ENCODE results near the gene KRTAP10-5. TPM values are rescaled to one million over a fixed set of nuclear protein-coding genes. Genes with fewer than 3 reads are reported as not detected.
"Not testable (repeated sequence)": the region's sequence is repeated elsewhere in the genome, so short reads cannot be mapped to it uniquely, and the experiment has no call there.

KRTAP10-5 gene
- not detected for polyA plus RNA-seq (2012; ENCODE audit: missing spikeins)

- not testable (repeated sequence) for DNase-seq (ENCODE audit: insufficient read length); FAIRE-seq
Observed at GRCh38 chr21:44580231-44580821, at the start of gene KRTAP10-5. KRTAP10-5 (minus strand) TSS chr21:44580604; CDS start chr21:44580578, 26 bp downstream.

- FAIRE-seq (no peak), DNase-seq (ENCODE audit: insufficient read length) (no peak)
- TF ChIP-seq POLR2AphosphoS5 (IDR thresholded peaks at IDR 0.05; ENCODE audit: low read depth, low read length): no peak
- TF ChIP-seq POLR2A (IDR thresholded peaks at IDR 0.05; ENCODE audit: low read depth, low read length): no peak
- TF ChIP-seq TAF1 (IDR thresholded peaks at IDR 0.05; ENCODE audit: borderline replicate concordance, low read depth, low read length): no peak
Observed at GRCh38 chr21:44628707-44629391, 48.4 kb upstream of the KRTAP10-5 start.

GRCh38 chr21:44627831-44628233 lies 47.4 kb upstream of the KRTAP10-5 start:
- not testable (repeated sequence) for DNase-seq (ENCODE audit: insufficient read length); FAIRE-seq

GRCh38 chr21:44627181-44627822 lies 46.9 kb upstream of the KRTAP10-5 start:
- FAIRE-seq; DNase-seq (ENCODE audit: insufficient read length): not testable (repeated sequence)

GRCh38 chr21:44626673-44627143 lies 46.3 kb upstream of the KRTAP10-5 start, which contains the start of gene KRTAP10-9:
KRTAP10-9 (plus strand) TSS chr21:44627093; CDS start chr21:44627172, 79 bp downstream.
- FAIRE-seq (no peak), DNase-seq (ENCODE audit: insufficient read length) (no peak)
- TF ChIP-seq POLR2AphosphoS5 (IDR thresholded peaks at IDR 0.05; ENCODE audit: low read depth, low read length): no peak
- no peak for TF ChIP-seq TAF1 (IDR thresholded peaks at IDR 0.05; ENCODE audit: borderline replicate concordance, low read depth, low read length)
- no peak for TF ChIP-seq POLR2A (IDR thresholded peaks at IDR 0.05; ENCODE audit: low read depth, low read length)

GRCh38 chr21:44626262-44626661 lies 45.9 kb upstream of the KRTAP10-5 start:
- DNase-seq (ENCODE audit: insufficient read length) (no peak), FAIRE-seq (no peak)
- TF ChIP-seq POLR2AphosphoS5 (IDR thresholded peaks at IDR 0.05; ENCODE audit: low read depth, low read length) (no peak), POLR2A (IDR thresholded peaks at IDR 0.05; ENCODE audit: low read depth, low read length) (no peak), TAF1 (IDR thresholded peaks at IDR 0.05; ENCODE audit: borderline replicate concordance, low read depth, low read length) (no peak)

- no peak for FAIRE-seq
- no peak for DNase-seq (ENCODE audit: insufficient read length)
- TF ChIP-seq POLR2AphosphoS5 (IDR thresholded peaks at IDR 0.05; ENCODE audit: low read depth, low read length) (no peak), POLR2A (IDR thresholded peaks at IDR 0.05; ENCODE audit: low read depth, low read length) (no peak), TAF1 (IDR thresholded peaks at IDR 0.05; ENCODE audit: borderline replicate concordance, low read depth, low read length) (no peak)
Observed at GRCh38 chr21:44625756-44626155, 45.4 kb upstream of the KRTAP10-5 start.

- no peak for TF ChIP-seq POLR2A (IDR thresholded peaks at IDR 0.05; ENCODE audit: low read depth, low read length)
- TF ChIP-seq POLR2AphosphoS5 (IDR thresholded peaks at IDR 0.05; ENCODE audit: low read depth, low read length): no peak
- TF ChIP-seq TAF1 (IDR thresholded peaks at IDR 0.05; ENCODE audit: borderline replicate concordance, low read depth, low read length): no peak
- FAIRE-seq: no peak
- no peak for DNase-seq (ENCODE audit: insufficient read length)
Observed at GRCh38 chr21:44623575-44623974, 43.2 kb upstream of the KRTAP10-5 start.

GRCh38 chr21:44619886-44620285 lies 39.5 kb upstream of the KRTAP10-5 start:
- no peak for FAIRE-seq
- TF ChIP-seq POLR2A (IDR thresholded peaks at IDR 0.05; ENCODE audit: low read depth, low read length): no peak
- no peak for DNase-seq (ENCODE audit: insufficient read length)

- no peak for TF ChIP-seq TAF1 (IDR thresholded peaks at IDR 0.05; ENCODE audit: borderline replicate concordance, low read depth, low read length)
- TF ChIP-seq POLR2A (IDR thresholded peaks at IDR 0.05; ENCODE audit: low read depth, low read length): no peak
- TF ChIP-seq POLR2AphosphoS5 (IDR thresholded peaks at IDR 0.05; ENCODE audit: low read depth, low read length): no peak
Observed at GRCh38 chr21:44618909-44619308, 38.5 kb upstream of the KRTAP10-5 start.

GRCh38 chr21:44618504-44618903 lies 38.1 kb upstream of the KRTAP10-5 start:
- FAIRE-seq (no peak), DNase-seq (ENCODE audit: insufficient read length) (no peak)
- TF ChIP-seq POLR2A (IDR thresholded peaks at IDR 0.05; ENCODE audit: low read depth, low read length) (no peak), POLR2AphosphoS5 (IDR thresholded peaks at IDR 0.05; ENCODE audit: low read depth, low read length) (no peak), TAF1 (IDR thresholded peaks at IDR 0.05; ENCODE audit: borderline replicate concordance, low read depth, low read length) (no peak)

More at GRCh38 chr21:44618909-44619308, 38.5 kb upstream of the KRTAP10-5 start:
- FAIRE-seq: no peak
- no peak for DNase-seq (ENCODE audit: insufficient read length)

- DNase-seq (ENCODE audit: insufficient read length) (no peak), FAIRE-seq (no peak)
- TF ChIP-seq POLR2AphosphoS5 (IDR thresholded peaks at IDR 0.05; ENCODE audit: low read depth, low read length): no peak
- TF ChIP-seq POLR2A (IDR thresholded peaks at IDR 0.05; ENCODE audit: low read depth, low read length): no peak
- TF ChIP-seq TAF1 (IDR thresholded peaks at IDR 0.05; ENCODE audit: borderline replicate concordance, low read depth, low read length): no peak
Observed at GRCh38 chr21:44617071-44617501, 36.7 kb upstream of the KRTAP10-5 start.

Measured in GM12892 (cell line).